HepG2 (cell line): ENCODE measurements around the gene WBP2NL. TPM values are rescaled to one million over a fixed set of nuclear protein-coding genes. Genes with fewer than 3 reads are reported as not detected.

Source experiments
- ATAC-seq: fragments of 200-7000 bp; cut with Tn5 transposase; 3 replicates; pipeline ENCODE4 v1.9.1; 2020; ENCODE audit warnings: mild to moderate bottlenecking, moderate library complexity
- BruUV-seq: library from RNA; stranded (reverse); fragments of 400-500 nt; replicated peaks from 2 replicates; lab custom pipeline; 2021; lab: Mats Ljungman, UMichigan
- CTCF ChIA-PET: fragments of 300-600 bp; formaldehyde crosslinking; extraction: SDS; loops from one replicate; lab custom pipeline; 2021; ENCODE audit warnings: low total read pairs, inconsistent platforms, low intra/inter-chr PET ratio; lab: Yijun Ruan, JAX
- POLR2A ChIA-PET: fragments of 350-600 bp; sonication (Branson Sonifier 250); formaldehyde crosslinking; loops from one replicate; lab custom pipeline; 2020; ENCODE audit warnings: antibody characterized with exemption, inconsistent platforms; lab: Yijun Ruan, JAX
- DNase-seq: peaks from one replicate; pipeline ENCODE4 v3.0.0-alpha.2; 2015; ENCODE audit warnings: low spot score
- FAIRE-seq: peaks from 3 replicates; lab custom pipeline; 2011; peaks lifted over from hg19 to GRCh38; lab: Jason Lieb, UNC
- H2AFZ ChIP-seq: one replicate; pipeline ENCODE4 v1.6.1; 2011; ENCODE audit warnings: low read length, inconsistent platforms
- H3K27ac ChIP-seq: fragments of 300-600 bp; 3 replicates; pipeline ENCODE4 v1.8.0; 2011; ENCODE audit warnings: mixed run types, mild to moderate bottlenecking, mixed read lengths, low read length, inconsistent platforms; ENCODE audit not compliant: insufficient read depth; ENCODE audit errors: extremely low read length
- H3K27me3 ChIP-seq, 2 experiments: fragments of 200-600 bp in 1 of 2; 2 replicates in 1 of 2; 3 replicates in 1 of 2; pipeline versions ENCODE4 v1.6.0 to v1.8.0; 2011; ENCODE audit warnings: low read length in 2 of 2, mild to moderate bottlenecking in 2 of 2, moderate library complexity in 2 of 2, inconsistent platforms in 1 of 2; ENCODE audit not compliant: insufficient read depth in 2 of 2, control insufficient read depth in 1 of 2
- H3K36me3 ChIP-seq, 2 experiments: fragments of 200-600 bp in 1 of 2; replicated peaks in 1 of 2; 2 replicates in 1 of 2; 3 replicates in 1 of 2; pipeline versions ENCODE4 v1.5.1 to v1.8.0; 2011; ENCODE audit warnings: low read length in 2 of 2, inconsistent platforms in 1 of 2; ENCODE audit not compliant: insufficient read depth in 2 of 2, control insufficient read depth in 1 of 2
- H3K4me1 ChIP-seq: 2 replicates; pipeline ENCODE4 v1.5.1; 2012; ENCODE audit warnings: low read length, inconsistent platforms; ENCODE audit not compliant: insufficient read depth
- H3K4me2 ChIP-seq: 2 replicates; pipeline ENCODE4 v1.6.0; 2011; ENCODE audit warnings: low read depth, low read length, inconsistent platforms
- H3K4me3 ChIP-seq, 3 experiments: fragments of 200-600 bp in 1 of 3; sonication (generic), shearing (Covaris generic) in 1 of 3; replicated peaks in 1 of 3; 2 replicates each; pipeline ENCODE4 v1.5.1; 2011 to 2016; ENCODE audit warnings: low read length in 3 of 3, inconsistent platforms in 2 of 3, low read depth in 2 of 3, mild to moderate bottlenecking in 2 of 3, control low read depth in 1 of 3, mixed read lengths in 1 of 3; ENCODE audit not compliant: insufficient read depth in 1 of 3
- H3K79me2 ChIP-seq: one replicate; pipeline ENCODE4 v1.6.1; 2011; ENCODE audit warnings: low read length, inconsistent platforms; ENCODE audit not compliant: insufficient read depth
- H3K9ac ChIP-seq: 2 replicates; pipeline ENCODE4 v1.6.0; 2011; ENCODE audit warnings: mild to moderate bottlenecking, low read depth, low read length, inconsistent platforms; ENCODE audit not compliant: insufficient read depth
- H3K9me3 ChIP-seq: 2 replicates; pipeline ENCODE4 v1.5.1; 2012; ENCODE audit warnings: mild to moderate bottlenecking, low read length
- H4K20me1 ChIP-seq: 2 replicates; pipeline ENCODE4 v1.6.0; 2011; ENCODE audit warnings: inconsistent platforms, mild to moderate bottlenecking, low read length, moderate library complexity; ENCODE audit not compliant: insufficient read depth
- MAFF ChIP-seq: IDR thresholded peaks from 2 replicates; pipeline ENCODE4 v1.6.1; 2011; ENCODE audit warnings: low read depth, low read length, improper control_type of control experiment
- MAFK ChIP-seq, 2 experiments: IDR thresholded peaks in 1 of 2; conservative IDR thresholded peaks in 1 of 2; 2 replicates each; pipeline ENCODE4 v1.6.1; 2011; ENCODE audit warnings: improper control_type of control experiment in 2 of 2, low read length in 2 of 2
- MED1 ChIP-seq: sonication (generic); formaldehyde crosslinking; IDR thresholded peaks from 2 replicates; pipeline ENCODE4 v1.4.0; 2020; ENCODE audit warnings: missing genetic modification reagents
- ZZZ3 ChIP-seq: sonication (generic); formaldehyde crosslinking; IDR thresholded peaks from 2 replicates; pipeline ENCODE4 v1.4.0; 2020; ENCODE audit warnings: missing genetic modification reagents, mild to moderate bottlenecking, borderline replicate concordance
- WGBS: methylation state at CpG from one replicate; pipeline ENCODE4 v1.1.6; 2017; ENCODE audit warnings: low lambda C conversion rate; 5-methylcytosine and 5-hydroxymethylcytosine counted together
- in situ Hi-C: cut with HindIII; loops from 2 replicates; pipeline ENCODE4 v1.10.0; 2017; ENCODE audit warnings: low pct_unique_long_range_greater_than_20kb; ENCODE audit not compliant: extremely low pct_ligation_motif_present
- intact Hi-C: fragments of 100-400 bp; cut with micrococcal nuclease; formaldehyde crosslinking; loops from one replicate; pipeline ENCODE4 v1.10.0; 2022; ENCODE audit not compliant: unreplicated experiment
- polyA plus RNA-seq, 8 experiments: library from polyadenylated mRNA; depleted of rRNA in 3 of 8; stranded (reverse) in 7 of 8; unstranded in 1 of 8; fragments of >200 nt; fragmentation: Illumina TruSeq in 4 of 8; extraction: Trizol in 4 of 8; gene quantifications; 2 replicates each; pipeline versions ENCODE4 v1.2.1 to v1.2.3, GENCODE V29; 2011 to 2016; ENCODE audit warnings: low read depth in 4 of 8, missing spikeins in 1 of 8, mixed read lengths in 1 of 8; ENCODE audit not compliant: insufficient read depth in 1 of 8
- total RNA-seq, 5 experiments: library from RNA; depleted of rRNA; stranded (reverse); fragments of >200 nt; fragmentation: Illumina TruSeq; extraction: Trizol; gene quantifications; 2 replicates each; pipeline ENCODE4 v1.2.3, GENCODE V29; 2016; ENCODE audit warnings: low read depth in 1 of 5
- TF ChIP-seq, protein P1 (sequence below): sonication (generic); formaldehyde crosslinking; IDR thresholded peaks from 2 replicates; pipeline ENCODE4 v1.9.0; 2021; ENCODE audit warnings: missing genetic modification reagents, borderline replicate concordance

The WBP2NL gene
- total and polyA plus RNA-seq, 2 of the 13 experiments (the other 11 are each of a cell fraction or from before 2014, with no cell fraction given): not detected

DNA sequence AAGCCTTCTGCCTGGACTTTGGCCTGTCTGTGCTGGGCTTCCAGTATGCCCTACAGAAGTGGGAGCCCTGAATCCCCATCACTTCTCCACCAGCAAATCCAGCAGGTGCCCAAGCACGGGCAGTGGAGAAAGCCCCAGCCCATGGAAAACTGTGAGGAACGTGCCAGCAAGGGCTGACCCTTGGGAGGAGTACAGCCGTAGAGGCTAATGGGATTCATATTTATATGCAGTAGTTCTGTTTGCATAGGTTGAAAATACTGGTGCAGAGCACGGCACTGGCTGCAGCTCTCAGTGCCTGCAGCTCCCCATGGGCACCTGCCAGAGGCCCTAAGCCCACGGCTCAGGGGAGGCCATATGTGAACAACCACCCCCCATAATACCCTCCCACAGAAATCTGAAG lies 61.9 kb downstream of the WBP2NL start:
- ChIA-PET CTCF (no interaction called here), POLR2A (no interaction called here)
- H3K4me1 ChIP-seq: peaks cover 11% of the 10 kb centered on the region
- peaks cover 11% of the 10 kb centered on the region for H3K9me3 ChIP-seq
- H3K27me3 ChIP-seq: no peaks in the 10 kb centered on the region
- H3K27ac ChIP-seq: no peak overlapping the region
- no peaks in the 10 kb centered on the region for H4K20me1 ChIP-seq
- no peak overlapping the region for H2AFZ ChIP-seq
- peaks cover 7 to 12% of the 10 kb centered on the region in 2 experiments; a peak in 3 of 5 replicates for H3K36me3 ChIP-seq
- FAIRE-seq: no peak
- WGBS: 89% methylated on average over 3 of the region's 5 CpGs
- TF ChIP-seq MED1 (CRISPR knock-in tag): no peak
- TF ChIP-seq ZZZ3 (CRISPR knock-in tag): no peak
- in situ Hi-C loops: no loop called here
- BruUV-seq: no TSS peak
- no peak overlapping the region for H3K4me3 ChIP-seq
- no peak for DNase-seq
- no peak overlapping the region for H3K4me2 ChIP-seq
- intact Hi-C loops: no loop called here
- no peak overlapping the region for H3K9ac ChIP-seq
- ATAC-seq: no peak
- H3K79me2 ChIP-seq: no peaks in the 10 kb centered on the region

DNA sequence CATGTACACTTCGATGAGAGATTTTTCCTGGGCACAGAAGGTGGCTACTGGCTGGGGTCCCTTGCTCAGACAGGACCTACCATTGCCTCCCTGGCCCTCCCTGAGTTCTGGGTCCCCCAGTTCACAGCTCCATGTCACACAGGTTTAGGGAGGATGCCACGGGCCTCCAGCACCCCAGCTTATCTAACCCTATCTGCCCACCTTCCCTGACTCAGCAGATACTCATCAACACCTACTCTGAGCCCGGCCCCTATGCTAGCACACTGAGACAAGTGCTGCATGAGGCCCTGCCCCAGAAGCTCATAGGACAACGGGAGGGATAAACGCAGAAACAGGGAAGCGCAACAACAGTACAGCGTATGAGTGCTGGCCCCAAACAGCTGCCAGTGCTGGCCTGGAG lies 62.5 kb downstream of the WBP2NL start:
- peaks cover 8 to 12% of the 10 kb centered on the region in 2 experiments; a peak in 3 of 5 replicates for H3K36me3 ChIP-seq
- peaks cover 11% of the 10 kb centered on the region for H3K9me3 ChIP-seq
- DNase-seq (no peak), ATAC-seq (no peak), FAIRE-seq (no peak)
- no peak overlapping the region for H2AFZ ChIP-seq
- ChIA-PET POLR2A (no interaction called here), CTCF (no interaction called here)
- no peak overlapping the region for H3K9ac ChIP-seq
- 100% methylated on average over 5 of the region's 7 CpGs for WGBS
- H3K27me3 ChIP-seq: no peaks in the 10 kb centered on the region
- no peaks in the 10 kb centered on the region for H3K79me2 ChIP-seq
- no peak overlapping the region for H3K4me2 ChIP-seq
- 0 out of 2 replicates have a peak, but pooled peaks have one; percentile 8 for TF ChIP-seq MAFF
- TF ChIP-seq MAFK (conservative IDR thresholded peaks at IDR 0.05 in 1 of 2, IDR thresholded peaks at IDR 0.05 in 1 of 2; ENCODE audit: low read length in 2 of 2): peak; percentile 7 to 68; a peak in 2 of 4 replicates
- TF ChIP-seq, protein P1, sequence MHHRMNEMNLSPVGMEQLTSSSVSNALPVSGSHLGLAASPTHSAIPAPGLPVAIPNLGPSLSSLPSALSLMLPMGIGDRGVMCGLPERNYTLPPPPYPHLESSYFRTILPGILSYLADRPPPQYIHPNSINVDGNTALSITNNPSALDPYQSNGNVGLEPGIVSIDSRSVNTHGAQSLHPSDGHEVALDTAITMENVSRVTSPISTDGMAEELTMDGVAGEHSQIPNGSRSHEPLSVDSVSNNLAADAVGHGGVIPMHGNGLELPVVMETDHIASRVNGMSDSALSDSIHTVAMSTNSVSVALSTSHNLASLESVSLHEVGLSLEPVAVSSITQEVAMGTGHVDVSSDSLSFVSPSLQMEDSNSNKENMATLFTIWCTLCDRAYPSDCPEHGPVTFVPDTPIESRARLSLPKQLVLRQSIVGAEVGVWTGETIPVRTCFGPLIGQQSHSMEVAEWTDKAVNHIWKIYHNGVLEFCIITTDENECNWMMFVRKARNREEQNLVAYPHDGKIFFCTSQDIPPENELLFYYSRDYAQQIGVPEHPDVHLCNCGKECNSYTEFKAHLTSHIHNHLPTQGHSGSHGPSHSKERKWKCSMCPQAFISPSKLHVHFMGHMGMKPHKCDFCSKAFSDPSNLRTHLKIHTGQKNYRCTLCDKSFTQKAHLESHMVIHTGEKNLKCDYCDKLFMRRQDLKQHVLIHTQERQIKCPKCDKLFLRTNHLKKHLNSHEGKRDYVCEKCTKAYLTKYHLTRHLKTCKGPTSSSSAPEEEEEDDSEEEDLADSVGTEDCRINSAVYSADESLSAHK (CRISPR knock-in tag): no peak
- peaks cover 11% of the 10 kb centered on the region for H3K4me1 ChIP-seq
- no peaks in the 10 kb centered on the region for H4K20me1 ChIP-seq
- no peak overlapping the region for H3K27ac ChIP-seq
- in situ Hi-C loops: no loop called here
- no peak overlapping the region for H3K4me3 ChIP-seq
- intact Hi-C loops: no loop called here
- no TSS peak for BruUV-seq
